ENCODE results near the gene COL27A1. TPM values are rescaled to one million over a fixed set of nuclear protein-coding genes. Genes with fewer than 3 reads are reported as not detected.

The COL27A1 gene
- total and polyA plus RNA-seq, 9 of the 15 experiments (the other 6 are each of a cell fraction or from before 2014, with no cell fraction given), result 0.07 TPM; not detected in 8

- ATAC-seq (no peak), DNase-seq (ENCODE audit: extremely low read depth in 1 of 4, low spot score in 3 of 4) (no peak), FAIRE-seq (no peak)
- BruUV-seq (replicated peaks), result no TSS peak
- Histone ChIP-seq H3K9ac (ENCODE audit: insufficient read depth in 1 of 2, low read depth in 2 of 2, low read length in 2 of 2) (no peak overlapping the region), H3K36me3 (ENCODE audit: control insufficient read depth, insufficient read depth, low read length) (no peaks in the 10 kb centered on the region), H3K27me3 (ENCODE audit: control insufficient read depth in 2 of 2, insufficient read depth in 2 of 2, low read length in 2 of 2) (peaks cover 7 to 59% of the 10 kb centered on the region in 2 experiments; a peak in 3 of 5 replicates), H3K4me3 (no peak overlapping the region), H3K27ac (ENCODE audit: extremely low read depth, low read depth, low read length) (no peak overlapping the region), H3K4me1 (replicated peaks in 1 of 2; ENCODE audit: control insufficient read depth in 2 of 2, insufficient read depth in 2 of 2, low read length in 2 of 2) (peaks cover 0 to 4% of the 10 kb centered on the region in 2 experiments; a peak in 1 of 5 replicates), H3K9me3 (replicated peaks; ENCODE audit: control insufficient read depth, insufficient read depth, low read depth, low read length) (no peaks in the 10 kb centered on the region), H4K20me1 (replicated peaks; ENCODE audit: control insufficient read depth, insufficient read depth, low read length) (peaks cover 9% of the 10 kb centered on the region; the same call in 1 of the 2 replicates), H3K9me1 (ENCODE audit: control insufficient read depth, insufficient read depth, low read length) (no peaks in the 10 kb centered on the region), H3K79me2 (ENCODE audit: control insufficient read depth, insufficient read depth, low read length) (no peaks in the 10 kb centered on the region), H2AFZ (ENCODE audit: low read depth, low read length) (no peak overlapping the region), H3K4me2 (ENCODE audit: insufficient read depth, low read length) (no peak overlapping the region)
- 0% methylated on average over 11 of the region's 11 CpGs for WGBS (ENCODE audit: insufficient coverage, low coverage, missing lambda C conversion rate)
- ChIA-PET POLR2A (no interaction called here), CTCF (ENCODE audit: low intra/inter-chr PET ratio) (interaction anchor here (0.6 kb wide), 1 partner anchor 8 kb away, joined by 3 read pairs; no protein-coding TSS in a partner anchor)
- intact Hi-C loops (cut with micrococcal nuclease), result no loop called here
- in situ Hi-C loops (cut with MboI), result no loop called here
- TF ChIP-seq RREB1 (CRISPR knock-in tag; IDR thresholded peaks at IDR 0.05) (no peak), YBX1 (IDR thresholded peaks at IDR 0.05) (no peak), RFX7 (CRISPR knock-in tag; IDR thresholded peaks at IDR 0.05) (no peak), ETV5 (CRISPR knock-in tag; IDR thresholded peaks at IDR 0.05; ENCODE audit: low read depth) (no peak), GABPB1 (CRISPR knock-in tag; IDR thresholded peaks at IDR 0.05) (no peak), POLR2AphosphoS5 (IDR thresholded peaks at IDR 0.05; ENCODE audit: control insufficient read depth, insufficient read depth, low read depth, low read length) (no peak), BRF1 (IDR thresholded peaks at IDR 0.05; ENCODE audit: borderline replicate concordance, extremely low read depth, insufficient read length) (no peak), NCOA6 (IDR thresholded peaks at IDR 0.05) (no peak), ZNF3 (CRISPR knock-in tag; IDR thresholded peaks at IDR 0.05) (no peak), ZNF551 (CRISPR knock-in tag; IDR thresholded peaks at IDR 0.05) (no peak), ZC3H4 (CRISPR knock-in tag; IDR thresholded peaks at IDR 0.05; ENCODE audit: borderline replicate concordance) (no peak), ZNF12 (CRISPR knock-in tag; IDR thresholded peaks at IDR 0.05) (no peak)
- TF ChIP-seq, protein P1, sequence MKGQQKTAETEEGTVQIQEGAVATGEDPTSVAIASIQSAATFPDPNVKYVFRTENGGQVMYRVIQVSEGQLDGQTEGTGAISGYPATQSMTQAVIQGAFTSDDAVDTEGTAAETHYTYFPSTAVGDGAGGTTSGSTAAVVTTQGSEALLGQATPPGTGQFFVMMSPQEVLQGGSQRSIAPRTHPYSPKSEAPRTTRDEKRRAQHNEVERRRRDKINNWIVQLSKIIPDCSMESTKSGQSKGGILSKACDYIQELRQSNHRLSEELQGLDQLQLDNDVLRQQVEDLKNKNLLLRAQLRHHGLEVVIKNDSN (CRISPR knock-in tag; IDR thresholded peaks at IDR 0.05), result no peak
These were observed 15.6 kb downstream of the COL27A1 start for GRCh38 chr9:114170771-114171461.

Data from K562 (cell line).